ENCODE data around the gene P3H1. TPM values are rescaled to one million over a fixed set of nuclear protein-coding genes. Genes with fewer than 3 reads are reported as not detected.

P3H1 gene
- polyA plus RNA-seq, 1 of the 3 experiments (the other 2 are of a cell fraction), result 66.8 TPM

DNA sequence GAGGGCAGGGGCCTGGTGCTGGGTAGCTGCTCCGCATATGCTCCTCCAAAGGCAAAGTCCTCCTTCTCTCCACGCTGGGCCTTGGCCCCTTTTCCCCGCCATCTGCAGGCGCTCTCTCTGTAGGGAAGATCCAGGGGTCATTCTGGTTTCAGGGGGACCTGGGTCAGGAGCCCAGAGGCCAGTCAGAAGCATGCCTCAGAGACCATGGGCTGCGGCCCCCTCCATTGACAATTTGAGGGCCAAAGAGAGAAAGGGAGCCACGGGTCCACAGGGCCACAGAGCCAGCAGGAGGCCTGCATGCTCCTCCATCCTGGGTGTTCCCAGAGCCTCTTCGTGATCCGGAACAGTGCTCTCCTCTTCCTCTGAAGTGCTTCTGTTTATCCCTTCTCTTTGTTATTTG is 24.7 kb downstream of the P3H1 start (continued):
- TF ChIP-seq, protein P1, sequence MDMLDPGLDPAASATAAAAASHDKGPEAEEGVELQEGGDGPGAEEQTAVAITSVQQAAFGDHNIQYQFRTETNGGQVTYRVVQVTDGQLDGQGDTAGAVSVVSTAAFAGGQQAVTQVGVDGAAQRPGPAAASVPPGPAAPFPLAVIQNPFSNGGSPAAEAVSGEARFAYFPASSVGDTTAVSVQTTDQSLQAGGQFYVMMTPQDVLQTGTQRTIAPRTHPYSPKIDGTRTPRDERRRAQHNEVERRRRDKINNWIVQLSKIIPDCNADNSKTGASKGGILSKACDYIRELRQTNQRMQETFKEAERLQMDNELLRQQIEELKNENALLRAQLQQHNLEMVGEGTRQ (IDR thresholded peaks at IDR 0.05; ENCODE audit: borderline replicate concordance, low read depth, low read length), result no peak
- no peak for TF ChIP-seq CHD2 (IDR thresholded peaks at IDR 0.05; ENCODE audit: low read length, partially characterized antibody)

DNA sequence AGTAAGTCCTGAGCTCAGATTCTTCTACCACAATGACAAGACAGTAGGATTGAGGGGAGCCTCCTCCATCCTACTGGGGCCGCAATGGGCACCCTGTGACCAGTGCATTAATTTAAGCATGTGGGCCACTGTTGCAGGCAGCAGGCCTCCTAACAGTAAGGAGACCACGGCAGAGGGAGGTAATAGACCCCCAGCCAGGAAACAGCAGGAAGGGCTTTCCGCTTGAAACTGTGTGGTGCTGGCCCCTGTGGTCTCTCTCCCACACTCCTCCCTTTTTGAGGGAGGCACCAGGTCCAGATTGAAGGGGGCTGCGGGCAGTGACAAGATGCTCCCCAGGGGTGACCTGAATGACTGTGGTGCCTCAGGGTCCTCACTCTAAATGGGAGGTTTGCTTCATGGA is 25.1 kb downstream of the P3H1 start:
- DNase-seq, result no peak
- H3K4me2 ChIP-seq, result no peak overlapping the region
- H3K4me1 ChIP-seq (ENCODE audit: control insufficient read depth in 1 of 2, insufficient read depth in 2 of 2, low read depth in 1 of 2, low read length in 1 of 2), result peaks cover 0 to 20% of the 10 kb centered on the region in 2 experiments; a peak in 1 of 4 replicates
- H4K20me1 ChIP-seq (ENCODE audit: insufficient read depth), result no peaks in the 10 kb centered on the region
- H2AFZ ChIP-seq (ENCODE audit: low read depth), result no peak overlapping the region
- ChIA-PET CTCF (no interaction called here), POLR2A (no interaction called here)
- no peaks in the 10 kb centered on the region for H3K9me3 ChIP-seq
- 83% methylated on average over 2 of the region's 4 CpGs for WGBS (ENCODE audit: low lambda C conversion rate)
- no peak overlapping the region for H3K4me3 ChIP-seq (ENCODE audit: low read depth in 2 of 2, low read length in 1 of 2)
- no peaks in the 10 kb centered on the region for H3K79me2 ChIP-seq (ENCODE audit: insufficient read depth)
- TF ChIP-seq, protein P1 (IDR thresholded peaks at IDR 0.05; ENCODE audit: borderline replicate concordance, low read depth, low read length), result no peak
- TF ChIP-seq RCOR1 (IDR thresholded peaks at IDR 0.05; ENCODE audit: low read length) (no peak), RXRA (IDR thresholded peaks at IDR 0.05; ENCODE audit: borderline replicate concordance, low read depth) (no peak), RFX5 (IDR thresholded peaks at IDR 0.05; ENCODE audit: low read length) (no peak), SIN3A (IDR thresholded peaks at IDR 0.05; ENCODE audit: borderline replicate concordance, low read depth, low read length) (no peak), EP300 (IDR thresholded peaks at IDR 0.05; ENCODE audit: borderline replicate concordance in 1 of 2, low read depth in 1 of 2, low read length in 1 of 2) (no peak), YY1 (IDR thresholded peaks at IDR 0.05; ENCODE audit: low read depth) (no peak), FOXJ3 (CRISPR knock-in tag; IDR thresholded peaks at IDR 0.05) (no peak), ELF1 (IDR thresholded peaks at IDR 0.05) (no peak), FOSL2 (IDR thresholded peaks at IDR 0.05; ENCODE audit: borderline replicate concordance, low read depth) (no peak), TCF12 (IDR thresholded peaks at IDR 0.05) (no peak), FOXM1 (IDR thresholded peaks at IDR 0.05; ENCODE audit: low read depth) (no peak), EZH2phosphoT487 (IDR thresholded peaks at IDR 0.05; ENCODE audit: borderline replicate concordance, low read depth) (no peak), MXI1 (IDR thresholded peaks at IDR 0.05; ENCODE audit: low read depth, low read length) (no peak), NRF1 (IDR thresholded peaks at IDR 0.05; ENCODE audit: low read depth, low read length) (no peak)
- TF ChIP-seq, protein P2, sequence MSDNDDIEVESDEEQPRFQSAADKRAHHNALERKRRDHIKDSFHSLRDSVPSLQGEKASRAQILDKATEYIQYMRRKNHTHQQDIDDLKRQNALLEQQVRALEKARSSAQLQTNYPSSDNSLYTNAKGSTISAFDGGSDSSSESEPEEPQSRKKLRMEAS (IDR thresholded peaks at IDR 0.05; ENCODE audit: low read depth), result no peak
- TF ChIP-seq, protein P3, sequence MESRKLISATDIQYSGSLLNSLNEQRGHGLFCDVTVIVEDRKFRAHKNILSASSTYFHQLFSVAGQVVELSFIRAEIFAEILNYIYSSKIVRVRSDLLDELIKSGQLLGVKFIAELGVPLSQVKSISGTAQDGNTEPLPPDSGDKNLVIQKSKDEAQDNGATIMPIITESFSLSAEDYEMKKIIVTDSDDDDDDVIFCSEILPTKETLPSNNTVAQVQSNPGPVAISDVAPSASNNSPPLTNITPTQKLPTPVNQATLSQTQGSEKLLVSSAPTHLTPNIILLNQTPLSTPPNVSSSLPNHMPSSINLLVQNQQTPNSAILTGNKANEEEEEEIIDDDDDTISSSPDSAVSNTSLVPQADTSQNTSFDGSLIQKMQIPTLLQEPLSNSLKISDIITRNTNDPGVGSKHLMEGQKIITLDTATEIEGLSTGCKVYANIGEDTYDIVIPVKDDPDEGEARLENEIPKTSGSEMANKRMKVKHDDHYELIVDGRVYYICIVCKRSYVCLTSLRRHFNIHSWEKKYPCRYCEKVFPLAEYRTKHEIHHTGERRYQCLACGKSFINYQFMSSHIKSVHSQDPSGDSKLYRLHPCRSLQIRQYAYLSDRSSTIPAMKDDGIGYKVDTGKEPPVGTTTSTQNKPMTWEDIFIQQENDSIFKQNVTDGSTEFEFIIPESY (IDR thresholded peaks at IDR 0.05; ENCODE audit: borderline replicate concordance, low read depth), result no peak
- TF ChIP-seq, protein P4, sequence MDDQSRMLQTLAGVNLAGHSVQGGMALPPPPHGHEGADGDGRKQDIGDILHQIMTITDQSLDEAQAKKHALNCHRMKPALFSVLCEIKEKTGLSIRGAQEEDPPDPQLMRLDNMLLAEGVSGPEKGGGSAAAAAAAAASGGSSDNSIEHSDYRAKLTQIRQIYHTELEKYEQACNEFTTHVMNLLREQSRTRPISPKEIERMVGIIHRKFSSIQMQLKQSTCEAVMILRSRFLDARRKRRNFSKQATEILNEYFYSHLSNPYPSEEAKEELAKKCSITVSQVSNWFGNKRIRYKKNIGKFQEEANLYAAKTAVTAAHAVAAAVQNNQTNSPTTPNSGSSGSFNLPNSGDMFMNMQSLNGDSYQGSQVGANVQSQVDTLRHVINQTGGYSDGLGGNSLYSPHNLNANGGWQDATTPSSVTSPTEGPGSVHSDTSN (IDR thresholded peaks at IDR 0.05), result no peak
- TF ChIP-seq, protein P5, sequence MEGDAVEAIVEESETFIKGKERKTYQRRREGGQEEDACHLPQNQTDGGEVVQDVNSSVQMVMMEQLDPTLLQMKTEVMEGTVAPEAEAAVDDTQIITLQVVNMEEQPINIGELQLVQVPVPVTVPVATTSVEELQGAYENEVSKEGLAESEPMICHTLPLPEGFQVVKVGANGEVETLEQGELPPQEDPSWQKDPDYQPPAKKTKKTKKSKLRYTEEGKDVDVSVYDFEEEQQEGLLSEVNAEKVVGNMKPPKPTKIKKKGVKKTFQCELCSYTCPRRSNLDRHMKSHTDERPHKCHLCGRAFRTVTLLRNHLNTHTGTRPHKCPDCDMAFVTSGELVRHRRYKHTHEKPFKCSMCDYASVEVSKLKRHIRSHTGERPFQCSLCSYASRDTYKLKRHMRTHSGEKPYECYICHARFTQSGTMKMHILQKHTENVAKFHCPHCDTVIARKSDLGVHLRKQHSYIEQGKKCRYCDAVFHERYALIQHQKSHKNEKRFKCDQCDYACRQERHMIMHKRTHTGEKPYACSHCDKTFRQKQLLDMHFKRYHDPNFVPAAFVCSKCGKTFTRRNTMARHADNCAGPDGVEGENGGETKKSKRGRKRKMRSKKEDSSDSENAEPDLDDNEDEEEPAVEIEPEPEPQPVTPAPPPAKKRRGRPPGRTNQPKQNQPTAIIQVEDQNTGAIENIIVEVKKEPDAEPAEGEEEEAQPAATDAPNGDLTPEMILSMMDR (IDR thresholded peaks at IDR 0.05), result no peak
- TF ChIP-seq, protein P6, sequence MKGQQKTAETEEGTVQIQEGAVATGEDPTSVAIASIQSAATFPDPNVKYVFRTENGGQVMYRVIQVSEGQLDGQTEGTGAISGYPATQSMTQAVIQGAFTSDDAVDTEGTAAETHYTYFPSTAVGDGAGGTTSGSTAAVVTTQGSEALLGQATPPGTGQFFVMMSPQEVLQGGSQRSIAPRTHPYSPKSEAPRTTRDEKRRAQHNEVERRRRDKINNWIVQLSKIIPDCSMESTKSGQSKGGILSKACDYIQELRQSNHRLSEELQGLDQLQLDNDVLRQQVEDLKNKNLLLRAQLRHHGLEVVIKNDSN (IDR thresholded peaks at IDR 0.05; ENCODE audit: borderline replicate concordance, low read depth), result no peak
- H3K27me3 ChIP-seq (ENCODE audit: insufficient read depth), result no peaks in the 10 kb centered on the region
- H3F3A ChIP-seq (replicated peaks; ENCODE audit: insufficient read depth), result no peaks in the 10 kb centered on the region
- H3K9ac ChIP-seq, result no peak overlapping the region
- peaks cover 7 to 8% of the 10 kb centered on the region in 2 experiments for H3K36me3 ChIP-seq (replicated peaks in 1 of 2; ENCODE audit: control insufficient read depth in 1 of 2, insufficient read depth in 2 of 2, low read length in 1 of 2)
- no peaks in the 10 kb centered on the region for H3K9me2 ChIP-seq
- no peak overlapping the region for H3K27ac ChIP-seq (ENCODE audit: low read depth in 2 of 2, low read length in 1 of 2)

Data from SK-N-SH (cell line).